COLO668 (cell line): ENCODE data around the gene UBASH3B.
"Not testable (repeated sequence)": the region's sequence is repeated elsewhere in the genome, so short reads cannot be mapped to it uniquely, and the experiment has no call there.

ENCODE experiments used
- DNase-seq: peaks from one replicate; lab custom pipeline; 2025; ENCODE audit not compliant: unreplicated experiment; lab: John Stamatoyannopoulos, UW

Gene UBASH3B, protein sequence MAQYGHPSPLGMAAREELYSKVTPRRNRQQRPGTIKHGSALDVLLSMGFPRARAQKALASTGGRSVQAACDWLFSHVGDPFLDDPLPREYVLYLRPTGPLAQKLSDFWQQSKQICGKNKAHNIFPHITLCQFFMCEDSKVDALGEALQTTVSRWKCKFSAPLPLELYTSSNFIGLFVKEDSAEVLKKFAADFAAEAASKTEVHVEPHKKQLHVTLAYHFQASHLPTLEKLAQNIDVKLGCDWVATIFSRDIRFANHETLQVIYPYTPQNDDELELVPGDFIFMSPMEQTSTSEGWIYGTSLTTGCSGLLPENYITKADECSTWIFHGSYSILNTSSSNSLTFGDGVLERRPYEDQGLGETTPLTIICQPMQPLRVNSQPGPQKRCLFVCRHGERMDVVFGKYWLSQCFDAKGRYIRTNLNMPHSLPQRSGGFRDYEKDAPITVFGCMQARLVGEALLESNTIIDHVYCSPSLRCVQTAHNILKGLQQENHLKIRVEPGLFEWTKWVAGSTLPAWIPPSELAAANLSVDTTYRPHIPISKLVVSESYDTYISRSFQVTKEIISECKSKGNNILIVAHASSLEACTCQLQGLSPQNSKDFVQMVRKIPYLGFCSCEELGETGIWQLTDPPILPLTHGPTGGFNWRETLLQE

DNA sequence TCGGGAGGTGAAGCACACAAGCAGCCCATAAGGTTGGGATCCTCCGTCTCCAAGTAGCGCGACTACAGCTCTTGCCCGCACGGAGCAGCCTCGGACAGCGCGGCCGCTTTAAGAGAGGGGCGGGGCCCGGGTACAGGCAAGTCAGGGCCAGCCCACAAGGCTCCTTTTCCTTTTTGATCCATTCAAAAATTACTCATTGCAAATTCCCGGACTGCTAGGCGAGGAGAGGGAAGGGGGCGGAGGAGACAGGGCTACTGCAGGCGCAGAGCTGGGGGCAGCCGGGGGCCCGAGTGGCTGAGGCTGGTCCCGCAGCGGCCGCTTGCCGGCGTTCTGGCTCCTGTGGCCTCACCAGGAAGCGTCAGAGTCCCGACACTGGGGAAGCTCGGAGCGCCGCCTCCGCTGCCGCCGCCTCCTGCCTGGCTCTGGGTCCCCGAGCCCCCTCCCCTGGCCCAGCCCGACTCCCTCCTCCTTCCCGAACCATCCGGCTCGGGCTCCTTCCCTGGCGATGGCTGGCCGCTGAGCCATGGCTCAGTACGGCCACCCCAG, at the start of gene UBASH3B:
Gene UBASH3B (plus strand): TSS at position 196 of the 546 bp plus-strand sequence. CDS start 328 bp downstream, at position 524.
- peak; percentile 48 for DNase-seq

DNA sequence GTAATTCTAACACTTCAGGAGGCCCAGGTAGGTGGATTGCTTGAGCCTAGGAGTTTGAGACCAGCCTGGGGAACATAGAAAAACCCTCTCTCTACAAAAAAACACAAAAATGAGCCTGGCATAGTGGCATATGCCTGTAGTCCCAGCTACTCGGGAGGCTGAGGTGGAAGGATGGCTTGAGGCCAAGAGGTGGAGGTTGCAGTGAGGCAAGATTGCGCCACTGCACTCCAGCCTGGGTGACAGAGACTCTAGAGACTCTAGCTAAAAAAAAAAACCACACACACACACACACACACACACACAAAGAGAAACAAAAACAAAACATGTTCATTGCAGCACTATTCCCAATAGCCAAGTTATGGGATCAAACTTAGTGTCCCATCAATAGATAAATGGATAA, 48.4 kb upstream of the UBASH3B start:
- DNase-seq = not testable (repeated sequence)

DNA sequence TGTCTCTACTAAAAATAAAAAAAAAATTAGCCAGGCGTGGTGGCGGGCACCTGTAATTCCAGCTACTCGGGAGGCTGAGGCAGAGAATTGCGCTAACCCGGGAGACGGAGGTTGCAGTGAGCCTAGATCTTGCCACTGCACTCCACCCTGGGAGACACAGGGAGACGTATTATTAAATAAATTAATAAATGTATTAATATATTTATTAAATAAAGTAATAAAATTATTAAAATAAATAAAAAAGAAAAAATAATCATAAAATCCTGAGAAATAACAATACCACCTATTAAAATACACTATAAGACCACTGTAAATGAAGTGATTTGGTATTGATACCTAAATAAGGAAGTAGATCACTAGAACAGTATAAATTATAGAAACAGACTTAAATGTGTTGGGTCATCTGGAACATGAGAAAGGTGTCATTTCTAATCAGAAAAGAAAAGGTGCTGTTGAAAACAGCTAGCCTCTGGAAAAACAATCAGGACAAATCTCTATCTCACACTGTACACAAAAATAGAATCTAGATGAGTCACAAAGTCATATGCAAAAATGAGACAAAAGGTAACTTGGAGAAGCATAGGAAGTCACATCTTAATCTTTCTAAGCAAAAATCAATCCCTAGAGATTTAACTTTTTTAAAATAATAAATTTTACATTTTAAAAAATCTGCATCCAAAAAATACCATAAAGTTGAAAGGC, 43.2 kb upstream of the UBASH3B start:
- DNase-seq = no peak

DNA sequence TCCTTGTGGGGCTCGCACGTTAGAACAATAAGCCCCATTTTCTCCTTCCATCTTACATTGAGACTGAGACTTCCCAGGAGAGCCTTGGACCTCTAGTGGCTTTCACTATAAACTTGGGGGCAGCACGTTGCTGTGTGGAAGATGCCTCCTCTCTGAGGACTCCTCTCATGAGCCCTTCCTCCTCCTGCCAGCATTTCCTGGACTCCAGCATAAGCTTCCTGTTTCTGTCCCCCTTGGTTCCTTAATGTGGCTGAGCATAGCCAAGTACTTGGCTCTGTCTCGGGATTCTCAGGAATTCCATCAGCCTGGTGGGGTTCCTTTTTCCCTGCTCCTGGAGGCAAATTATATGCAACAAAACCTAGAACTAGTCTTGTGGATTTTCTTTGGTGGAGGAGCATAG, 38.8 kb upstream of the UBASH3B start:
- no peak for DNase-seq

DNA sequence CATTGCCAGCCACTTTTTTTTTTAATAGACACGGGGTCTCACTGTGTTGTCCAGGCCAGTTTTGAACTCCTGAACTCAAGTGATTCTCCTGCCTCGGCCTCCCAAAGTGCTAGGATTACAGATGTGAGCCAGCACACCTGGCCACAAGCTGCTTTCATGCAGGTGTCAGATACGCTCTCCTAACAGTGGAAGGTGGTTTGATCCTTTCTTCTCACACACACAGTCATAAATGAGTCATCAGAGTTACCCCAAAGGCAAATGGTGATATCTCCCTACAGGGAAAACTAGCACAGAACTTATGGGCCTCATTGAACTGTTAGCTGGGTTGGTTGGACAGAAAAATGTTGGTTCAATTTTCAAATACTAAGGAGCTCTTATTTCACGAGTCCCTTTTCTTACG, 38.2 kb upstream of the UBASH3B start:
- DNase-seq = no peak

DNA sequence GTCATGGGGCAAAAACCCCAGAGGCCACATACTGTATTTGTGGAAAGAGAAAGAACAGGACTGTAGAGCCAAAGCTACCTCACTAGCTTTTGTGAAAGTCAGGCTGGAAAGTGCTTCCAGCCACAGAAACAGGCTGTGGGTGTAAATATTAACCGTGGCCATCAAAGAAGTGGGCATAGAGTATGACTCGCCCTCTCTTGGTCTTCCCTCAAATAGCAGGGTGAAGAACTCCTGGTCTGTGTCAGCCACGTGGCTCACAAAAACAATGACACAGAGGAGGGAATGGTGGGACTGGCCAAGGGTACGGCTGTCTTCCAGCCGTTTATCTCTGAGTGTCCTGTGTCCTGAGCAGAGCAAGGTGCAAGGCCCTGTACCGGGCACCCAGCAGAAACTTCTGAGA, 37.6 kb upstream of the UBASH3B start:
- no peak for DNase-seq

DNA sequence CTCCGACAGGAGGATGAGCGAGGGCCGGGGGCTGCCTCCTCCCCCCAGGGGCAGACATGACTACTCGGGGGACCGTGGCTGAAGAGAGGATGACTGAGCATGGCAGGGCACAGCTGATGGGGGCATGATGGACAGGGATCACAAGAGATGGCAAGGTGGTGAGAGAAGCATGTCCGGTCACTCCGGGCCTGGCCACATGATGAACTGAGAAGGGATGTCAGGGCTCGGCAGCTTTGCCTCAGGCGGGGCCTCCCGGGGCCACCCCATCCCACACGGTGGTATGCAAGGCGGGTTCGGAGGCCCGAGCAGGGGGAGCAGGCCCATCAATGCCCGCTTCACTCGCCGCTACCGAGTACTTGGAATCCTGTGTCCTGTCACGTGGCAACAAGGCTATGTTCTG, 36.6 kb upstream of the UBASH3B start:
- no peak for DNase-seq

DNA sequence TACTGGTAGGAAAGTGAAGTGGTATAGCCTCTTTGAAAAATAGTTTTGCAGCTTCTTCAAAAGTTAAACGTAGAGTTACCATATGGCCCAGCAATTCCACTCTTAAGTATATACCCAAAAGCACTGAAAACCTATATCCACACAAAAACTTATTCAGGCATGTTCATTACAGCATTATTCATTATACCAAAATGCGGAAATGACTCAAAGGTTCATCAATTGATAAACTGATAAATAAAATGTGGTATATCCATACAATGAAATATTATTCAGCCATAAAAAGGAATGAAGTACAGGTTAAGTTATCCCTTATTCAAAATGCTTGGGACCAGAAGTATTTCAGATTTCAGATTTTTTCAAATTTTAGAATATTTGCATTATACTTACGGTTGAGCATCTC, 35.8 kb upstream of the UBASH3B start:
- DNase-seq = no peak

DNA sequence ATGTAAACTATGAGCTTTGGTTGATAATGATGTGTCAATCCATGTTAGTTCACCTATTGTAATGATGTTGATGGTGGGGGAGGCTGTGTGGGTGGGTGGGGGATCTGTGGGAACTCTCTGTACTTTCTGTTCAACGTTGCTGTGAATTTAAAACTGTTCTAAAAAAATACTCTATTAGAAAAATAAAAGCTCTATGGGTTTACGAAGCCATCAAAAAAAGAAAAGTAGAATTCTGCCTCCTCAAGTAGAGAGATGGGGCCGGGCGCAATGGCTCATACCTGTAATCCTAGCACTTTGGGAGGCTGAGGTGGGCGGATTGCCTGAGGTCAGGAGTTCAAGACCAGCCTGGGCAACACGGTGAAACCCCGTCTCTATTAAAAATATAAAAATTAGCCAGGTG, 30.0 kb upstream of the UBASH3B start:
- not testable (repeated sequence) for DNase-seq

DNA sequence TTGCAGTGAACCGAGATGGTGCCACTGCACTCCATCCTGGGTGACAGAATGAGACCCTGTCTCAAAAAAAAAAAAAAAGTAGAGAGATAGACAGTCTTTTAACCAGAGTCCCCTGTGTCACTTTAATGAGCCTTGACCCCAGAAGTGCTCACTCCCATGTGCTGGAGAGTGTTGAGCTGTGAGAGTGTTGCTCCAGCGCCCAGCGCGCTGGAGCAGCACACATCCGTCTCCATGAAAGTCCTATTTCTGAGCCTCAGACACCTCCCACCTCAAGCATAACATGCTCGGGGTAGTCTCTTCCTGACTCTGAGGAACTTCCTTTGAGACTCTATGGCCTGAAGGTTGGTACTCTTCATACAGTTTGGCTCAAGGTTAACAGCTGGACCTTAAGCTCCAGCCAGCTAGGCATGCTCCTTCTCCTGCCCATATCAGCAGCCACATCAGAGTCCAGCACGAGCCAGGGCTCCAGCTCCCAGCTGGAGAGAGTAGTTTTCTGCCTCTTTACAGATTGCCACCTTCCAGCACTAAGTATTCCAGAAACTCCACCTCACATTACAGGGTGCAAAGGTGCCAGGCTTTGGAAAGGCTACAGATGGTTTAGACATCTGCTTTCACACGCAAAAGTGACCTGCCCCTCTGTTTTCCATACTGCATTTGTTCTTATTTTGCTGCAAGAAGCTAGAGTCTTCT, 29.4 kb upstream of the UBASH3B start:
- DNase-seq = no peak

DNA sequence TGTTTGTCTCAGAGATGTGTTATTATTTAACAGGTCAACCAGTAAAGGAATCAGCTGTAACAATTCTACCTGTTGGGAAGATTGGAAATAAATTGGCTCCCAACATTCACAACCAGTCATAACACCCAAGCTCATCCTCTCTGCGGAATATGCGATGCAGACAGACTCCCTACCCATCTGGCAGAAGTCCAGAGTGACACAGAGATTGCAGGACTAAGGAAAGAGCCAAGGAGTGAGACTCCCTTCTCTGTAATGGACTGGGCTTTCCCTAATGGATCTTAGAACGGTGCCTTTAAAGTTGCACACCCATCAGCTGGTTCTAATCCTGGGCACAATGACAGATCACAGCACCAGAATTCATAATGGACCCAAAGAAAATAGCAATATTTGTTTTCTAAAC, 27.8 kb upstream of the UBASH3B start:
- no peak for DNase-seq

DNA sequence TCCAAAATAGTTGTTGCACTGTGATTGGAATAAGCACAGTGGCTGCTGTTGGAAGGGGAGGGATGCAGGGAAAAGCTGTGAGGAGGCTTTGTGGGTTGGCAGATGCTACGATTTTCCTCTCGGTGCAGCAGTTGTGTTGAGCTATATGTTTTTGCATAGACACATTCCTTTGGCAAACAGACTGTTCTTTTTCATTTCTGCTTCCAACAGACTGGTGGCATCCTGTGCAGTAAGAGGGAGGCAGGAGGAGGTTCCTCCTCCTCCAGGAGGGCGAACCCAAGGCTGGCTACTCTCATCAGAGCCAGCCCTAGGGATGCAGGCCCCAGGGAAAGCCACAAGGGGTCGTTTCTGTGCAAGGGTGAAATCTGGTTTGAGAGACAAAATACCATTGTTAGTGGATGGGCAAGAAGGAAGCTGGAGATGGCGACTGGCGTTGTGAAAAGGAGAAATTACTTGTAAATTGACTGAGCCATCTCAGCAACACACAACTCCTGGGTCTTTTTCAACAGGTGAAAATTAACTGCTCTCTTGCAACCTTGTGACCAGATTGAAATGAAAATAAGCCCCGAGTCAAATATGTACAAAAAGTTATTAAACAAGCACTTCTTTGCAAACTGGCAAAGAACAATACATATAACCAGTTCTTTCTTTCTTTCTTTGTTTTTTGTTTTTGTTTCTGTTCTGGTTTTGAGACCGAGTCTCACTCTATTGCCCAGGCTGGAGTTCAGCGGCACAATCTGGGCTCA, 26.5 kb upstream of the UBASH3B start:
- DNase-seq = peak; percentile 9

DNA sequence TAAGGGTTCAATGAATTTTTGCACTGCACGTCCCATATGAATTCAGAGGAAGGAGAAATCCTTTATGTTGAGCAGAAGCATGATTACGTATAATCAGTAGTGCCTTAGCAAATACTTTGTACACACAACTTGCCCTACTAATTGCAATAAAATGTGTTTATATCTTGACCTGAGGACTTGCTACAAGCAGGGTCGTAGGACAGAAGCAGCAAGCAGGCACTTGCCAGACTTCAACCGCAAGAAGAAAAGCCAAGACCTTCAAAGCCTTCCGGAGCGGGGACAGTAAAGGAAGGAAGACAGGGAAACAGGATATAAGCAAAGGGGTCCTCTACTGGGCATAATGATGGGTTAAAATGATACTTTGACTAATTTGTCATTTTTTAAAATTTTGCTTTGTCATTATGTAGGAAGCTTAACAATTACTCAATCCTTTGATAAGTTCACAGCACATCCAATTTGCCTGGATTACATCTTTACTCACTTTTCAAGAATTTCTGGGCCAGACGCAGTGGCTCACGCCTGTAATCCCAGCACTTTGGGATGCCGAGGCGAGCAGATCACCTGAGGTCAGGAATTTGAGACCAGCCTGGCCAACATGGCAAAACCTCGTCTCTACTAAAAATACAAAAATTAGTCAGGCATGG, 23.2 kb upstream of the UBASH3B start:
- no peak for DNase-seq

DNA sequence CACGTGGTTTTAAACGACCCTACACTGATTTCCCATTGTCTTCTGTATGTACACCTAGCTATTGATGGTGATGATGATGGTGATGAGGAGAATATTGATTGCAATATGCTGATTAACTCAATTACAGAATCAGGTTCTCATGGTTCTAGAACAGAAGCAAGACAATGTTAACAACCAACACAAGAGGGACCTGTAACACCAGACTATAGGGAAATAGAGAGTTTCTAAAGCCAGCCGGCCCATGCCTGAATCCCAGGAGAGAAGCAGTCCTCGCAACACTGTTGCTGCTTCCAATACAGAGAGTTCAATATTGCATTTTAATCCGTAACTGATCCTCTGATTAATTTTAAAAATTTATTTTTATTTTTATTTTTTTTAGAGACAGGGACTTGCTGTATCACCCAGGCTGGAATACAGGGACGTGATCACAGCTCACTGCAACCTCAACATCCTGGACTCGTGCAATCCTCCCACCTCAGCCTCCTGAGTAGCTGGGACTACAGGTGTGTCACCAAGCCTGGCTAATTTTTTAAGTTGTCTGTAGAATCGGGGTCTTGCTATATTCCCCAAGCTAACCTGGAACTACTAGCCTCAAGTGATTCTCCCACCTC, 22.2 kb upstream of the UBASH3B start:
- no peak for DNase-seq

DNA sequence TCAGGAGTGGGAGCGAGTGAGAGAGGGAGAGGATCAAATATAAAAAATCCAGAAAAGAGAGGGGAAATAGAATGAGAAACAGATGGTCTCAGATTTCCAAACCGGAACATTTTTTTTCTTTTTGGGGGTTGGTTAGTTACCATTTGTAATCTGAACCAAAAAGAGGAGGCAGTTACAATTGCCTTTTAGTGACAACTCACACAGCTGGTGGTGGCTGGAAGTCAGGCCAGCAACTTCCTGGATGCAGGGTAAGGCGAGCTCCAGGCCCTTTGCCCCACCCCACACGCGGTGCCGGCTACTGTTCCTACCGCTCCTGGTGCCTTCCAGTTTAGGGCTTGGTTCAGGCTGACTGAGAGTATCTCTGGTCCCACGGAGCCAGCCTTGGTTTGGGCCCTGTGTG, 21.0 kb upstream of the UBASH3B start:
- DNase-seq = no peak

DNA sequence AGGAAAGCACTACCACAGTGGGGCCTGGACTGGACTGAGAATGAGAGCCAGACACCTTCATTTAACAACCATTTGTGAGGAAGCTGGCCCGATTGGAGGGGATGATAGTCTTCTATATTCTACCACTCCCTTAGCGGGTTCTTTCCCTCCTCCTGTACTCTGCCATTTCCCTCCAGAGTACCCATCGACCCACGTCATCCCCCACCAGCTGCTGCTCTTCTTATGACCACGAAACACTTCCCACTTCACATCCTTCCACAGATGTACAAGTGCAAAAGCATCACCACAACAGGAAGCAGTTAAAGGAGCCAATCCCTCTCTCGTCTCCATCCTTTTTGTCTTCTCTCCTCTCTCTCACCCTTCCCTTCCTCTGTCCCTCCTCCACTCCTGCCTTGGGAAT, 18.0 kb upstream of the UBASH3B start:
- no peak for DNase-seq

DNA sequence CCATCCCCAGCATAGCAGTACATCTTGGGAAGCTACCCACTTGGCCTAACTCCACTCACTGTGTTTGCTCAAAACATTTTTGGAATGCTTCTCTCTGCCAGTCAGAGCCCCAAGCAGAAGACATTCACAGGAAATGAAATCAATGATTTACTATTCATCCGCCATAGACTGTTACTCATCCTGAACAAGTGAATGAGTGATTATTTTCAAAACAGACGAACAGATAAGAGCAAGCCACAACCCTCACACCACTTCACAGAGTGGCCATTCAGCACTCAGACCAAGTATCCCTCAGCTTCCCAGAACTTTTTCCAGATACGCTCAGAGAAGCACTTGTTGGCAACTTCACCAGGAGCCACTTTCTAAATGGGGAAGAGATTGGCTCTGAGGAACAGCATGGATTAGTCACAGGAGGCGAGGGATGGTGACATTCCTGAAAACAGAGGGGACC, 13.0 kb upstream of the UBASH3B start:
- DNase-seq = no peak

DNA sequence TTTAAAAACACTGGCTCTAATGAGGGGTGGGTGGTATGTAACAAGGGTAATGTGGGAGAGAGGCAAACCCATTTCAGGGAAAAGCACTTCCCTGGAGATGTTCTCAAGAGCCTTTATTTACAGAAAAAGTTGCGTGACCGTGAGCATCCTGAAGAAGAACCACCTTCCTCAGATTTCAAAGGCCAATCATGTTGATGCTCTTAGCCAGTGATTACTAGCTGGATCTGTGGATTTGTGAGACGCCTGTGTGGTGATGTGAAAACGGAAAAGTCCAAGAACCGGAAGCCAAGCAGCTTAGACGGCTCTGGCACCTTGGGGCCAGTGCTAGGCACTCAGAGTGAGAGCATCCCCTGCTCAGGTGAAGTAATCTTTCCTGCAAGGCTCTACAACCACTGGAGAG, 12.6 kb upstream of the UBASH3B start:
- no peak for DNase-seq

DNA sequence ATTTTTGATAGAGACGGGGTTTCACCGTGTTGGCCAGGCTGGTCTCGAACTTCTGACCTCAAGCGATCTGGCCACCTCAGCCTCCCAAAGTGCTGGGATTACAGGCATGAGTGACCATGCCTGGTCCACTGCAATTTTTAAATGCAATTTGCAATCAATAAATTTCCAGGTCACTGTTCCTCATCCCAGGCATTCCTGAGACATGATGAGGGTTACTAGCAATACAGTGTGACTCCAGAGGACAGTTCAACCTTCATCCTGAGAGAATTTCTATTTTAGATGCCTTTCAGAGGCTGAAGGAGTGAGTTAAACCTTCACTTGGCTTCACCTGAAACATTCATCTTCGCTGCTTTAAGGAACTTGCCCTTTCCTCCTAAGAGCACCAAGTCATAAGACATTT, 9.7 kb upstream of the UBASH3B start:
- DNase-seq = no peak
